SK-N-MC (cell line): ENCODE results near the gene DLGAP1.

Experiments used
- DNase-seq: peaks from one replicate; pipeline ENCODE4 v3.0.0-alpha.2; 2011; ENCODE audit warnings: low read depth, low spot score
- H3K27ac ChIP-seq: fragments of 200-600 bp; sonication (generic); 2 replicates; pipeline ENCODE4 v1.5.1; 2016; ENCODE audit warnings: mixed run types
- H3K36me3 ChIP-seq: fragments of 200-600 bp; sonication (generic); 2 replicates; pipeline ENCODE4 v1.6.1; 2017; ENCODE audit warnings: antibody characterized with exemption, low read length, mixed read lengths; ENCODE audit not compliant: insufficient read depth
- H3K4me3 ChIP-seq: fragments of 200-600 bp; sonication (generic); 2 replicates; pipeline ENCODE4 v1.5.1; 2016
- H3K9ac ChIP-seq: fragments of 200-600 bp; sonication (generic); 2 replicates; pipeline ENCODE4 v1.8.0; 2017; ENCODE audit warnings: mixed run types, mixed read lengths; ENCODE audit not compliant: insufficient read length
- H3K9me3 ChIP-seq: fragments of 200-600 bp; sonication (generic); 2 replicates; pipeline ENCODE4 v1.6.1; 2017; ENCODE audit warnings: low read depth, mild to moderate bottlenecking, antibody characterized with exemption, low read length, moderate library complexity, mixed read lengths
- EZH2 ChIP-seq: fragments of 200-600 bp; sonication (generic); IDR thresholded peaks from one replicate; pipeline ENCODE4 v1.6.1; 2017; ENCODE audit warnings: antibody characterized with exemption
- FOXP2 ChIP-seq: optimal IDR thresholded peaks from 2 replicates; pipeline ENCODE3; 2011; ENCODE audit warnings: mild to moderate bottlenecking, moderate library complexity; ENCODE audit not compliant: insufficient read depth; ENCODE audit errors: extremely low read length, control extremely low read depth
- POLR2AphosphoS5 ChIP-seq: IDR thresholded peaks from 2 replicates; pipeline ENCODE4 v1.6.1; 2012; ENCODE audit warnings: mild to moderate bottlenecking, low read depth, low read length, borderline replicate concordance

DLGAP1 gene

DNA sequence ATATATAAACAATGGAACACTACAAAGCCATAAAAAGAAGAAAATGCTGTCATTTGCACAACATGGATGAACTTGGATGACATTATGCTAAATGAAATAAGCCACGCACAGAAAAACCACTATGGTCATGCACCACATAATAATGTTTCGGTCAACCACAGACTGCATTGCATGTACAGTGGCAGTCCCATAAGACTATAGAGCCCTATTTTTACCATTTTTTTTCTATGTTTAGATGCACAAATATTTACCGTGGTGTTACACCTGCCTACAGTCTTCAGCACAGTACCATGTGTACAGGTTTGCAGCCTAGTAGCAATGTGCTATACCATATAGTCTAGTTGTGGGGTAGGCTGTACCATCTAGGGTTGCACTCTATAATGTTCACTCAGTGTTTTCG, 476.1 kb downstream of the DLGAP1 start:
- no peaks in the 10 kb centered on the region for H3K9me3 ChIP-seq
- H3K9ac ChIP-seq: no peak overlapping the region
- TF ChIP-seq FOXP2 (no peak), EZH2 (no peak)

GRCh38 chr18:3973191-3973850, 481.8 kb downstream of the DLGAP1 start:
- no peak for DNase-seq

More for the DNA sequence above, 476.1 kb downstream of the DLGAP1 start:
- Histone ChIP-seq H3K36me3 (no peaks in the 10 kb centered on the region), H3K27ac (no peak overlapping the region), H3K4me3 (no peak overlapping the region)
- no peak for DNase-seq

DNA sequence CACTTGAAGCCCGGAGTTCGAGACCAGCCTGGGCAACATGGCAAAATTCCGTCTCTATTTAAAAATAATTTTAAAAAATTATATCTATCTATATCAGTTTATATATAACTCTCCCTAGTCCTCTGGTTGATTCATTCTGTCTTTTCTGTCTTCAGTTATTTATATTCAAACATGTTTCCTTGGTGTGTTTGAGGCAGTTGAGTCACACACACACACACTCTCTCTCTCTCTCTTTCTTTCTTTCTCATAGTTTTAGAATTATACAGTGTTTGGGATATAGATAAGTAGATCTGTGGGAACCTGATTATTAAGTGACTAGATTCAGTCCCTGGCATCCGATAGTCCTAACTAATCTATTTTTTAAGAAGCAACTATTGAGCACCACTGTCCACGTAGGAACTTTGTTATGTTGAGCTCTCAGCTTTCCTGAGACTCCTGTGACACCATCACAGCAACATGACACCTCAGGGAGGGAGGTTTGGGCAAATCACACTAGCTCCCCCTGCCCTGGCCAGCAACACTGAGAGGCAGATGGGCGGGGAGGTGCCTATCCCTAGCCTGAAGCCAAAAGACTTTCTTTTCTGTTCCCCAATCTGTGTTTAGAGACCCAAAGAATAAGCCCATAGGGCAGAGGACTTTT, 482.7 kb downstream of the DLGAP1 start:
- H3K36me3 ChIP-seq: no peaks in the 10 kb centered on the region
- no peak overlapping the region for H3K9ac ChIP-seq
- H3K27ac ChIP-seq: no peak overlapping the region
- no peak overlapping the region for H3K4me3 ChIP-seq
- DNase-seq: no peak
- H3K9me3 ChIP-seq: no peaks in the 10 kb centered on the region
- TF ChIP-seq POLR2AphosphoS5 (no peak), EZH2 (no peak), FOXP2 (no peak)

More at GRCh38 chr18:3973191-3973850, 481.8 kb downstream of the DLGAP1 start:
- TF ChIP-seq FOXP2 (no peak), POLR2AphosphoS5 (no peak), EZH2 (no peak)
- Histone ChIP-seq H3K9ac (no peak overlapping the region), H3K4me3 (no peak overlapping the region), H3K9me3 (no peaks in the 10 kb centered on the region), H3K27ac (no peak overlapping the region), H3K36me3 (no peaks in the 10 kb centered on the region)

- no peaks in the 10 kb centered on the region for H3K36me3 ChIP-seq
- TF ChIP-seq EZH2 (no peak), POLR2AphosphoS5 (no peak), FOXP2 (no peak)
- no peak overlapping the region for H3K4me3 ChIP-seq
- H3K9ac ChIP-seq: no peak overlapping the region
- H3K27ac ChIP-seq: no peak overlapping the region
- H3K9me3 ChIP-seq: no peaks in the 10 kb centered on the region
- no peak for DNase-seq
Observed at GRCh38 chr18:3970929-3971328, 484.2 kb downstream of the DLGAP1 start.

- Histone ChIP-seq H3K9ac (no peak overlapping the region), H3K9me3 (no peaks in the 10 kb centered on the region), H3K27ac (no peak overlapping the region), H3K36me3 (no peaks in the 10 kb centered on the region), H3K4me3 (no peak overlapping the region)
- TF ChIP-seq POLR2AphosphoS5: no peak
- no peak for TF ChIP-seq FOXP2
- TF ChIP-seq EZH2: no peak
- no peak for DNase-seq
Observed at GRCh38 chr18:3967359-3968180, 487.5 kb downstream of the DLGAP1 start.

DNA sequence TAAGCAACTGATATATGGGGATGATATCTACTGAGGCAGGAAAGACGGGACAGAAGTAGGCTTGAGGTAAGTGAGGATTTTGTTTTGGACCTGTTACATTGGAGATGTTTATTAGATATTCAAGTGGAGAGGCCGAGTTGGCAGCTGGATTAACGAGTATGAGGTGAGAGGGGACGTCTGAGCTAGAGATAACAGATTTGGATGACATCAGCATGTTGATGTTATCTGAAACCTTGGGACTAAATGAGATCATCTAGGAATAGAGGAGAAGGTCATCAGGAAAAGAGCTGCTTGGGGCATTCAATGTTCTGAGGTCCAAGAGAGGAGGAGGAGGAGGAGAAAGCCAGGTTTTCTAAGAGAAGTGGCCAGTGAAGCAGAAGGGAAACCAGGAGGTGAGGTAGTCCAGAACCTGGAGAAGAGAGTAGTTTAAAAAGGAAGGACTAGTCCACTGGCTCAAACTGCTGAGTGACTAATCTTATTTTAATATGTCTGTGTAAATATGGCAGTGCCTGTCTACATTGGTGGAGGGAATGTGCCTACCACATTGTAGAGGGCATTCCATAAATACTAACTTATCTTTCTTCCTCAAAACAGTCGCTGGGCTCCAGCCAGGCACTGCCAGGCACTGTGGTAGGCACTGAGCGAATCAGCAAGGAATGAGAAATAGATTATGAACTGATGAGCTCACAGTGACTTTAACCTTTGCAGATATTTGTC, 488.3 kb downstream of the DLGAP1 start:
- no peaks in the 10 kb centered on the region for H3K9me3 ChIP-seq
- H3K36me3 ChIP-seq: no peaks in the 10 kb centered on the region
- H3K9ac ChIP-seq: no peak overlapping the region
- H3K4me3 ChIP-seq: no peak overlapping the region
- DNase-seq: no peak
- no peak overlapping the region for H3K27ac ChIP-seq
- TF ChIP-seq EZH2: no peak
- no peak for TF ChIP-seq POLR2AphosphoS5
- TF ChIP-seq FOXP2: no peak

- Histone ChIP-seq H3K4me3 (no peak overlapping the region), H3K27ac (no peak overlapping the region), H3K9ac (no peak overlapping the region), H3K9me3 (no peaks in the 10 kb centered on the region), H3K36me3 (no peaks in the 10 kb centered on the region)
- DNase-seq: no peak
- TF ChIP-seq FOXP2 (no peak), EZH2 (no peak), POLR2AphosphoS5 (no peak)
Observed at GRCh38 chr18:3966246-3966641, 488.9 kb downstream of the DLGAP1 start.

DNA sequence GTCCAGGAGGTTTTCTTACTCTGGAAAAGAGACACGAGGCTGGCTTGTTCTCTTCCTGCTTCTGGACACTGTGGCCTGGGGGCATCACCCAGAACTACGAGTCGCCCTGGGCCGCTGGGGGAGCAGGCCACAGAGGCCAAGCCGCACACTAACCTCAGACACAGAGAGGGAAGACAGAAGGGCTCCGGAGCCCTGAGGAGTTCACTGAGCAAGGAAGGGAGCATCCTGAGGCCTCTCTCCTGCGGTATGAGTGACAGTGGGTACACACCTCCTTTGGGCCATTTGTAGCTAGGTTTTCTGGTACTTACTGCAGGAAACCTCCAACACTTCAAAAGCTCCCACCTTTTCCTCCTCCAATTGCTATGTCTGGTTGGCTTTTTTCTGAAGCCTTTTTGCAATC, 494.1 kb downstream of the DLGAP1 start:
- no peak overlapping the region for H3K9ac ChIP-seq
- no peak for DNase-seq
- no peak overlapping the region for H3K27ac ChIP-seq
- H3K9me3 ChIP-seq: no peaks in the 10 kb centered on the region
- H3K4me3 ChIP-seq: no peak overlapping the region
- no peaks in the 10 kb centered on the region for H3K36me3 ChIP-seq
- TF ChIP-seq FOXP2 (no peak), EZH2 (no peak), POLR2AphosphoS5 (no peak)
